HG03139 (cell line): ENCODE measurements around the gene ELF4.
"Not testable (repeated sequence)": the region's sequence is repeated elsewhere in the genome, so short reads cannot be mapped to it uniquely, and the experiment has no call there.

Experiments used
- ATAC-seq: cut with Tn5 transposase; IDR thresholded peaks from one replicate; pipeline ENCODE4 v1.9.1; 2021; ENCODE audit not compliant: unreplicated experiment

ELF4 gene

GRCh38 chrX:130115119-130115885, 5.0 kb upstream of the ELF4 start:
- not testable (repeated sequence) for ATAC-seq

DNA sequence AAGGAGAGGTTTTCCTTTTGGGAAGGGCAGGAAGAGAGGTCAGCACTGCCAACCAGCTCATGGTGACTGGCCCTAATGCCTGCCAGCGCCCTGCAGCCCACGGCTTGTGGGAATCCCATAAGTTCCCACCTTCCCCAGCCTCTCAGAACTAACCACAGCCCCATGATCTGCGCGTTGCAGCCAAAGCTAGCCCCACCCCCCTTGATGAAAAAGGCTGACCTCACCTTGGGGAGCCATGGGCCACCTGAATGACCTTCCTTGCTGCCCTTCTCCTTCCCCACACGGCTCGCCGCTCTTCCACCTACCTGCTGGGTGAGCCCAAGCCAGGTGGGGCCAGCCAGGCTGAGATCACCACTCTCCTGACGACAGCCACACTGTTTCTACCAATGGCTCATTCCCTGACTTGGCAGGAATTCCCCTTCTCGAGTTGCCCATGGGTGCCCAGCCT, 3.9 kb upstream of the ELF4 start:
- ATAC-seq = no peak

DNA sequence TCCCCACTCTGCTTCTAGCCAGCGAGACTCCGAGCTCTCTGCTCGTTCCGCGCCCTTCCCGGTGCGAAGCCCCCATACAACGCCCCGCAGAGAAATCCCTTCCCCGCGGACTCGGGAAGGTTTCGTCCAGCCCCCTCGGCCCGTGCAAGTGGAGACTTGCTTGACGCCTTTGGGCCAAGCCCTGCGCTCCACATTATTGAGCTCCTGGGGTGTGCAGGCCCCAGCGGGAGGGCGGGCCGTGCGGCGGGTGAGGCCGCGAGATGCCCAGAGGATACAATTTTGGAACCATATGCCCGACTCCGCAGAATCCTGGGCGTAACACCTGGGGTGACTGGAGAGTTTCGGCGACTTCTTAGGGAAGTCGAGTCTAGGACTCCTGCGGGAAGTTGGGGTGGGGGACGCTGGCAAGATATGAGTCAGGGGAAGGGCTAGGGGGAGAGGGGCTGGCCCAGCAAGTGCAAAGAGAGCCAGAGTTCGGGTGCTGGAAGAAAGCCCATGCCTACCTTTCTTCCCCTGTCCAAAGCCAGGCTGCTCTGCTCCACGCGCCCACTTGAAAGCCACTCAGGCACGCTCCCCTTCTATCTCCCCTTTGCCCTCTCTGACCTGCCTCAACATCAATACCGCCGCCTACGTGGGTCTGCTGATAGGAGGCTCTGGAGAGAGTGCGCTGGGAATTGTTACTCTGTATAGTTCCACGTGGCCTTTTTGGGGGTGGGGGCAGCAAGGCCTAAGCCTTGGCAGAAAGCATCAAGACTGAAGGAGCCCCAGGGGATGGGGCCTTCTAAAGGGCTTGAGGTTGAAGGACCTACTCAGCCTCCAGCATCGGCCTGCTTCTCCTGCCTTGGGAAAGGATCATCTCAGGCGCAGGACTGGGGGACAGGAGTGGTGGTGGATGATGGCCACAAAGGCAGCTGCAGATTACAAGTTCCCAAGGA, 1.2 kb upstream of the ELF4 start:
- no peak for ATAC-seq

GRCh38 chrX:130109429-130110378, 593 bp downstream of the ELF4 start:
- no peak for ATAC-seq

DNA sequence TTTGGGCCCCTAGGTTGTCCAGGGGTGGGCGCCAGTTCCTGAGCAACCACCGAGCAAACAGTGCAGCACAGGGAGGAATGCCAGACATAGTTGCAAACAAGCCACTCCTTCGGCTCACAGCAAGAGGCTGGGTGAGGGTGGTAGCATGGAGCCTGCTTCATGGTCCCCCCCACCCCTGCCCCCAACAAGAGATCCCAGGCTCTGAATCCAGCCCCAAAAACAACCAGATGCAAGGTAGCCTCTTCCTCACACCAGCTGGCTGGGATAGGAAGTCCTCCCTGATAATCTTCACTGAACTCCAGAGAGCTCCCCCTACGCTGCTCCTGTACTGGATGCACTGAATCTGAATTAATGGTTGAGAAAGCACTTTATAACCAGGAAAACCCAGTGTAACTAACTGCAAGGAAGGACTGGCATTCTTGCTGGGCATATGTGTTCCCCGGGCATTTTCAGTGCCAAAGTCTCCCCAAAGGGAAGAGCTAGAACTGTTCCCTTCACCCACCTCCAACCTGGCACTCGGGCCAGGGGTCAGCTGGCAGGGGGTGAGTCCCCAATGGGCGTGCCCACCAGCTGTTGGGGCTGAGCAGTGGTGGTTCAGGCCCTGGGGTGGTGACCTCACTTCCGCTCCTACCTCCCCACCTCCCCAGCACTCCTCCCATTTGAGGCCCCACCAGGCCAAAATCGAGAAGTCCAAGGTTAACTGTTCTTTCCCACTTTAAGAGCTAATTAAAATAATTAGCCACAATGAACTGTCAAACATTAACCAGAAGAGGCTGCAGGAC, 1.5 kb downstream of the ELF4 start:
- peak; percentile 75 for ATAC-seq

GRCh38 chrX:130106071-130106470, 4.2 kb downstream of the ELF4 start:
- no peak for ATAC-seq

- no peak for ATAC-seq
These were observed 5.1 kb downstream of the ELF4 start for GRCh38 chrX:130105244-130105643.

DNA sequence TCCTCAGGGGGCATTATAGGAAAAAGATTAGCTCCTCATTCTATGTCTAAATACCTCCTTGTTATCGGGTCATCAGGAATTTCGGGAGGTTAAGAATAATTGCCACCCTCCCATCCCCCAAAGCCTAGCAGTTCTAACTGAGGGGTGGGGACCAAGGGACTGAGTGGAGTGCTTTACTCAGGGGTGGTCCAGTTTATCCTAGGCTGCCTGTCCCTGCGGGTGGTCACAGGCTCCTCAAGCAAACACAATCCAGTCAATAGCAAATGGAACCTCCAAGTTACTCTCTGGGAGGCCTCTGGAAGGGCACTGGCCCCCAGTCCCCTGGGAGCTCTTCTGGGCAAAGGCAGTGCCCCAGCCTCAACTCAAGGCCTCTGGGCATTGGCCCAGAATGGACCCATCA, 6.7 kb downstream of the ELF4 start:
- no peak for ATAC-seq

DNA sequence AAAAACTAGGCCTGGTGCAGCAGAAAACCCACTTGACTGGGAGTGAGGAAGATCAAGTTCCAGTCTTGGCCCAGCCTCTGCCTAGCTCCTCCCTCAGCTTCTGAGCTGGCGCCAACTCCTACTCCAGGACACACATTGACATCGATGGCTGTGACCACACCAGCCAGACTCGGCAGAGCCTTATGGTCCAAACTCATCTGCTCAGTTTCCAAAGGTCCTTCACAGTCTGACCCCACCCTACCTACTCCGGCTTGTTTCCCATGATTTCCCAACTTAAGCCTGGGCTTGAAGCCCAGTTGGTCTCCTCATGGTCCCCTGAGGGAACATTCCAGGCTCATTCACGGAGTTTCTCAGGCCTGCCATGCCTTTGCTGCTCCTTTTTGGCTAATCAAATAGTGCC, 10.1 kb downstream of the ELF4 start:
- no peak for ATAC-seq

DNA sequence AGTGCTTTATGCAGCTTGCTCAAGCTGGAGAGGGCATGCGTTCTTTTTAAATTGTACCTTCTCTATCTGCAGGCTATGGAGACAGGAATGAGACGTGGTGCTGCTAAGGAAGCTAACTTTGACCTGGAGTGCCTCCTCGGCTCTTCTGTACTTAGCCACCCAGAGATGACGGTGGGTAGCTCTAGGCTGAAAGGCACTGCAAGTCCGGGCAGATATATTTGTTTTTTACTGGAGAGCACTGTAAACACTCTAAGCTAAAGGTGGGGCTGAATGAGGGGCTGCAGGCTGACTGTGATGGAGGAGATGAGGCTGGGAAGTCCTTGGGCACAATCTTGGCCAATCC, 12.1 kb downstream of the ELF4 start:
- no peak for ATAC-seq

DNA sequence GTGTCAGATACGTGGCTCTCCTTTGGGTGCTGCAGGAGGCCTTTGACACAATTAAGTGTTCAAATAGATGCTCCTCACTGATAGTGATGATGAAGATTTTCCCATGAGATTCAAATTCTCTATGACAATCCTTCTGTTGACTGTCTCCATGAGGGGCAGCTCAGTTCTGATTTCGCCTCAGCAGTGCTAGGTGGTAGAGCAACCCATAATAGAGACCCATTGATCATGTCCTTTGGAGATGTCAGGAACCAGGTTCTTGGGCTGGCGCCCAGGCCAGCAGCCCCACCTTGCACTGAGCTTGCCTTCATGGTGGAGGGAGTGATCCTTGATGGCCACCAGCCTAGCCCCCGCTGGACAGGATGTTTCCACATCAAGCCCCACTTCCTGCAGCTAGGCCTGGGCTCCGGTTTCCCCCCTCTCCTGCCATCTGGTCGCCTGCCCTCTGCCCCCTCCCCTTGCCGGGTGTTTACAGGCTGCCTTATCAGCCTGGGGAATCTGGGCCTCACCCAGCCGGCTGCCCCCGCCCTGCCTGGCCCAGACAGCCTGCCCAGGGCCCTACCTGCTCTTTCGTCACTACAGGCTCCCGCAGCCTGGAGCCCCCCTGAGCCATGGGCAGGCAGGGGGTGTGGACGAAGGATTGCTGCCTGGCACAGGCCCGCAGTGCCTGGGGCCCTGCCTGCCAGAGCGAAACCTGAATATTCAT, 12.6 kb downstream of the ELF4 start:
- ATAC-seq = no peak

DNA sequence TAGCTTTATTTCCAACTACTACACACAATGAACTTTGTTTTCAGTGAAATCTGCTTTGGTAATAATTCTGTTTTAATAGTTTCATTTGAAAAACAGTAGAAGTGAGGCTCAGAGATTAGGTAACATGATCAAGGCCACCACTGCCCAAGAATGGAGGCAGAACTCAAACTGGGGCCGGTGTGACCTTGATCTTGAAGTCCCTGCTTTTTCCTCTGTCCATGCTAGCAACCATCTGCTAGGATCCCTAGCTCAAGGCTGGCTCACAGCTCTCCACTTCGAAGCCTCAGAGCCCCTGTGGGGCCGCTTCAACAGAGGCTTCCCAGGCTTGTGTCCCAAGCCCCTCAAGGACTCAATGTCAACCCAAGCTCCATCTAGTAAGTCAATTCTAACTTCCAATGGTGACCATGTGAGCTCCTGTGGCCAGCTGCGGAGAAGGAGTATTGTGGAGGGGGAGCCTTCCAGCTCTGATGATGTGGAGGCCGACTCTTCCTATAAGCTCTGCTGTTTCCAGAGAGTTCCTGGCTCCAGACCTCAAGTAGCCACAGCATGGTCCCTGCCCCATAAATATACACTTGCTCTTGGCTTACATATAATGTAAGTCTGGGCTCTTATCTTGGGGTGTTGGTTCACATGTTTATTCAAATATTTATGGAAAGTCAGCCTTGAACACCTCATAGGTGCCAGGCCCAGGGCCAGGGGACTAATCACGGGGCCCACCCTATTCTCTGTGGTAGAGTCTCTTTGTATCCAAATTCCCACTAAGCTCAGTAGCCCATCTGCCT, 14.9 kb downstream of the ELF4 start:
- no peak for ATAC-seq

- no peak for ATAC-seq
These were observed 15.6 kb downstream of the ELF4 start for GRCh38 chrX:130094696-130095095.

DNA sequence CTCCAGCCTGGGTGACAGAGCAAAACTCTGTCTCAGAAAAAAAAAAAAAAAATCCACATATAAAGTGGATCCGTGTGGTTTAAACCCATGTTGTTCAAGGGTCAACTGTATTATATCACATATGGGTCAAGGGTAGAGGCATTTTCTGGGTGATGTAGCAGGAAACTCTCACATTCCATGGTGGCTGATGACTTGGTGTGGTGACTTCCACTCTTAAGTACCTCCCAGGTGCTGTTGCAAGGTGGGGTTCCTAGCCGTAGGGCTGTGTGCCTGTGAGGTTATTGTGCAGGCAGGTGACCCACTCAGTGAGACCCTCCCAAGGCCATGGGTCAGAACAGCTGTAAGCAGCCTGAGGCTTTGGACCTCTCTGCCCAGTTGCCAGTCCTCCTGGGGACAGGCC, 17.0 kb downstream of the ELF4 start:
- ATAC-seq = no peak

- peak; percentile 99 for ATAC-seq
These were observed 18.2 kb downstream of the ELF4 start for GRCh38 chrX:130091980-130092522.

GRCh38 chrX:130090364-130090763, 19.9 kb downstream of the ELF4 start:
- ATAC-seq = no peak

GRCh38 chrX:130086447-130087206, 23.7 kb downstream of the ELF4 start:
- ATAC-seq = peak; percentile 48
